NCI-H1417 (cell line): ENCODE results near the gene RASA3.

Source experiments
- DNase-seq, 3 experiments: peaks; one replicate each; lab custom pipeline; 2025; lab: John Stamatoyannopoulos, UW

RASA3 gene

GRCh38 chr13:113968463-113969310 is 163.7 kb downstream of the RASA3 start:
- DNase-seq, result no peak

GRCh38 chr13:113967729-113968462 is 164.5 kb downstream of the RASA3 start:
- DNase-seq, result no peak

DNA sequence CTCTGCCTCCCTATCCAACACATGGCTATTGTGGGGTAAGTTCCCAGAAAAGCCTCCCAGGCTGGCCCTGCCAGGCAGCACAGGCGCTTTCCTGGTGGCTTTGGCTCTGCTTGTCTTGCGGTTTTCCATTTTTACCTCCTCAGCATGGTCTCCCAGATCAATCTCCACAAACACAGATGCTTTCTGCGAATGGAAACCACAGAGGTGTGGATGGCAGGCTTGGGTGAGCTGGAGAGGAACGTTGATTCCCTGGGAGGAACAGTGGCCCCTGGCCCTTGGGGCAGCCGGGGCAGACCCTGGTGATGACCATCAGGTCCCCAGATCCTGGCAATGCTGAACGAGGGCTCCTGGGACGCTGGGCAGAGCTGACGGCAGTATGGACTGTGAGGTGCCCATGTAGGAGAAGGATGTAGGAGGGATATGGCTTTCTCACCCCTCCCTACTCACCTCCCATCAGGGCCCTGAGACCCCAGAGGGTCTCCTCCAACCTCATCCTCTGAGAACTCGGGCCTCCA is 165.2 kb downstream of the RASA3 start:
- no peak for DNase-seq

DNA sequence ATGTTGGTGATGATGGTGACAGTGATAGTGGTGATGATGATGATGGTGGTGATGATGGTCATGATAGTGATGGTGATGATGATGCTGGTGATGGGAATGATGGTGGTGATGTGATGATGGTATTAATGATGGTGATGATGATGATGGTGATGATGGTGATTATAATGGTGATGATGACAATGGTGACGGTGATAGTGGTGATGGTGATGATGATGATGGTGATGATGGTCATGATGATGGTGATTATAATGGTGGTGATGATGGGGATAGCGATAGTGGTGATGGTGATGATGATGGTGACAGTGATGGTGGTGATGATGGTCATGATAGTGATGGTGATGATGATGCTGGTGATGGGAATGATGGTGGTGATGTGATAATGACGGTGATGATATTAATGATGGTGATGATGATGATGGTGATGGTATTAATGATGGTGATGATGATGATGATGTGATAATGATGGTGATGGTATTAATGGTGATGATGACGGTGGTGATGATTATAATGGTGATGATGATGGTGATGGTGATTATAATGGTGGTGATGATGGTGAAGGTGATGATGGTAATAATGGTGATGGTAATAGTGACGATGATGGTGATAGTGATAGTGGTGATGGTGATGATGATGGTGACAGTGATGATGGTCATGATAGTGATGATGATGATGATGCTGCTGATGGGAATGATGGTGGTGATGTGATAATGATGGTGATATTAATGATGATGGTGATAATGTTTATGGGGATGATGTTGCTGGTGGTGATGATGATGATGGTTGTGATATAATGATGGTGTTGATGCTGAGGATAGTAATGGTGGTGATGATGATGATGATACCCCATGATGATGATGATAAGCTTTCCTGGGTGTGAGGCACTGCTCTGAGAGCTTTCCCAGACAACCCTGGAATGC is 166.2 kb downstream of the RASA3 start:
- no peak for DNase-seq

GRCh38 chr13:113965383-113965874 is 167.0 kb downstream of the RASA3 start:
- DNase-seq, result no peak

DNA sequence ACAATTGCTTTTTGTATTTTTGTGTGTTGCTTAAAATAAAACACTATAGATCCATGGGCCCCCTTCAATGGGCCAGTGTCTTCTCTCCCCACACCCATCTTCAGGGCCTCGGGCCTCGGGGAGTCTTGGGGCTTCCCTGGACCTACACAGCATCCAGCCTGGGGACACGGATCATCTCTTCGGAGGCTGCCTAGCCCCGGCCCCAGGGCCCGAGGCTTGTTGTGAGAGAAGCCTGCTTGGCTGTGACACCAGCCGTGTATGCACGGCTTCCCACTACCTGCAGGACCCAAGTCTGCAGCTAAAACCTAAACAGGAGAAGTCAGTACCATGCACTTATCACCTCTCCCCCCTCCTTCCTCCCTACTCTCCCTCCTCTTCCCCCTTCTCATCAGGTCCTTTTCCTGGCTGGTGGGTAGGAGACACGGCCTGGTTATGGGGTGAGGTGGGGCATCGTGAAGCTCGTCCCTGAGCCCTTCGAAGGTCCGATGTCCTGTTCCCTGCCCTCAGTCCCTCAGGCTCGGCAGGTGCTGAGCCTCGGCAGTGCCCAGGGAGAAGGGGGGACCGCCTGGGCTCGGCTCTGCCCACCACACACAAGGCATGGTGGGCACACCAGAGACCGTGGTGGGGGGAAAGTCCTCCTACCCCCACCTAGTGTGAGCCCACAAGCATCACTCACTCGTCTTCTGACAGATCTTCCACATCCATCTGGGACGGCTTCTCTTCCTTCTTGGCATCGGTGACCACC is 168.0 kb downstream of the RASA3 start:
- no peak for DNase-seq

DNA sequence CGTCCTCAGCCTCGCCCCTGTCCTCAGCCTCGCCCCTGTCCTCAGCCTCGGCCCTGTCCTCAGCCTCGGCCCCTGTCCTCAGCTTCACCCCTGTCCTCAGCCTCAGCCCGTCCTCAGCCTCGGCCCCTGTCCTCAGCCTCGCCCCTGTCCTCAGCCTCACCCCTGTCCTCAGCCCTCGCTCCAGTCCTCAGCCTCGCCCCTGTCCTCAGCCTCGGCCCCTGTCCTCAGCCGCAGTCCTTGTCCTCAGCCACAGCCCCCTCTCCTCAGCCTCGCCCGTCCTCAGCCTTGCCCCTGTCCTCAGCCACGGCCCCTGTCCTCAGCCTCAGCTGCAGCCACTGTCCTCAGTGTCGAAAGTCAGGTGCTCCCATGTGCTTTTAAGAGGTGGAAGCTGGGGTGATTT is 169.0 kb downstream of the RASA3 start:
- no peak for DNase-seq

DNA sequence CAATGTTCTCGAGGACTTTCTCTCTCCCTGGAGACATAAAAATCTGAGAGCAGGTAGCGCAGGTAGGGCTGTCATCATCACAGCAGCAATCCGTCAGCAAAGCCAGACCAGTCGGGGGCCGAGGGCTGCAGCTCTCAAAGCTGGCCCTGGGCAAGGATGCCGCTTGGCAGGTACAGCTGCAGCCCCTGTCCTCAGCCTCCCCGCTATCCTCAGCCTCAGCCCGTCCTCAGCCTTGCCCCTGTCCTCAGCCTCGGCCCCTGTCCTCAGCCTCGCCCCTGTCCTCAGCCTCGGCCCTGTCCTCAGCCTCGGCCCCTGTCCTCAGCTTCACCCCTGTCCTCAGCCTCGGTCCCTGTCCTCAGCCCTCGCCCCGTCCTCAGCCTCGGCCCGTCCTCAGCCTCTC is 169.4 kb downstream of the RASA3 start:
- no peak for DNase-seq

DNA sequence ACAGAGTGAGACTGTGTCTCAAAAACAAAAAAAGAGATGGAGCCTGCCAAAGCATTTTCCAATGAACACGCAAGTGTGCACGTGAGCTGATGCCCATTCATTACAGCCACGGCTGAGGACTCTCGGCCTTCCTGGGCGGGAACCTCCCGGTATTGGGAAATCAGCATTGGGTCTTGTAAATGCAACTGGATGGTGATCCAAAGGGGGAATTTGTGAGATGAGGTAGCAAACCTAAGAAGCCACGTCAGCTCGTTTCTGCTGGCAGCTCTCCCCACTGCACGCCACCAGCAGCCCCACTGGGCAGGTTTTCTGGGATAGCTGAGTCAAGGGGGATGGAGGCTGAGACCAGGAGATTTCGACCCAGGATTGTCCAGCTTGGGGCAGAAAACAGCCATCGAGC is 170.0 kb downstream of the RASA3 start:
- DNase-seq, result no peak

DNA sequence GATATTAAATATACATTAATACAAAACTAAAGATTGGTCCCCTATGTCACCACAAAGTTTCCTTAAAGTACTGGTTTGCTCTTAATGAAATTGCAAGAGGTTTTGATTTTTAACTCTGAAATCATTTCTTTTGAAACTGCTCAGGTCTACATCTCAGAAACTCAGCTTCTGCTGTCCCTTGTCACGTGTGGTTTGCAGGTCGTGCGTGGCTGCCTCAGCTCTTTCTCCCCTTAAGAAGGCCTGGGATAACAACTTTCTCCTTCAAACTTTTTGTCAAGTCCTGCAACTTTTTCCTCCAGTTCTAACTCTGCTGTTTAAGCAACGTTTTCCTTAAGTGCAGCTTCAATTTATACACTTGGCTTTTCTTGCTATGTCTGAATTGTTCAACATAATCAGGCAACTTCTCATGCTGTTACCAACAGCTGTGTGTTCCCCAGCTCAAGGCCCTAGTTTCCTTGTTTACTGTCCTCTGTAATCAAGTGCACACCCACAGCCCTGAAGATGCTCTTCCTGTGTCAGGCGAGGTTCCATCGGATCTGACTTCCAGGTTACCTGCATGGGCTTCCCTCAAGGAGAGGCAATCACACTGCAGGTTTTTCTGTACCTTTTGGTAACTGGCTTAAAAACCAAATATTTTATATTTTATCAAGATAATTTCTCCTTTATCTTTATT is 172.0 kb downstream of the RASA3 start:
- no peak for DNase-seq

DNA sequence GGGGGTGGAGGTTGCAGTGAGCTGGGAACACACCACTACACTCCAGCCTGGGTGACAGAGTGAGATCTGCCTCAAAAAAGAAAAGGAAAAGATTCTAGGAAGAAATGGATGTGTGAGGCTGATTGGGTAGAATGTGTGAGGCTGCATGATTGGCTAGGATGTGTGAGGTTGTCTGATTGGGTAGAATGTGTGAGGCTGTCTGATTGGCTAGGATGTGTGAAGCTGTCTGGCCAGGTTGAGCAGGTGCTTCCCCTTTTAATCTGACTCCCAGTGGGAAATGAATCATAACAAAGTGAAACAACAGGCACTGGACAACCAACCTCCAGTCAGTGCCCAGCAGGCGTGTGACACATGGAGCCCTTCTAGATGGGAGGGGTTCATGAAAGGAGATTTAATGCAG is 173.2 kb downstream of the RASA3 start:
- DNase-seq, result no peak

- no peak for DNase-seq
Observed at GRCh38 chr13:113958373-113958772, 174.1 kb downstream of the RASA3 start.

DNA sequence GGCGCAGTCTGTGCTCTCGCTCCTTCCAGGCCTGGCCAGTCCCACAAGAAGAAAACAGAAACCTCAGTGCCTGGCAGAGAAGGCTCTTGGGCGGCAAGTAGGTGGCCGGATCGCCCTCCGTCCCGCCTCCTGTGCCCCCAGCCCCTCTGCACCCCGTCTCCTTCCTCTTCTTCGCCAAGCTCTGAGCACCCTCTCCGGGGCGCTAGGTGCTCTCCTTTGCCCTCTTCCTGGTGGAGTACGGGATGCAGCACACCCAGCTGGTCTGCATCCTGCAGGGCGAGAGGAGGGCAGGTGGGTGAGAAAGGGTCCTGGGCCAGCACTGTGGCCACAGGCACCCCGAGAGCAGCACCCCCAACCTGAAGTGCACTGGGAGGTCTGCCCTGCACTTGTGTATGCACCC is 175.9 kb downstream of the RASA3 start:
- no peak for DNase-seq

DNA sequence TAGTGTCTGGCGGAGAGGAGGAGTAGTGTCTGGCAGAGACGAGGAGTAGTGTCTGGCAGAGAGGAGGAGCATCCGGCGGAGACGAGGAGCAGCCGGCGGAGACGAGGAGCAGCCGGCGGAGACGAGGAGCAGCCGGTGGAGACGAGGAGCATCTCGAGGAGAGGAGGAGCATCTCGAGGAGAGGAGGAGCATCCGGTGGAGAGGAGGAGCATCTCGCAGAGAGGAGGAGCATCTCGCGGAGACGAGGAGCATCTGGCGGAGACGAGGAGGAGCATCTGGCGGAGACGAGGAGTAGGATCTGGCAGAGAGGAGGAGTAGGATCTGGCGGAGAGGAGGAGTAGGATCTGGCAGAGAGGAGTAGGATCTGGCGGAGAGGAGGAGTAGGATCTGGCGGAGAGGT is 176.7 kb downstream of the RASA3 start:
- DNase-seq, result no peak

- no peak for DNase-seq
Observed at GRCh38 chr13:113955235-113955634, 177.2 kb downstream of the RASA3 start.

- DNase-seq, result no peak
Observed at GRCh38 chr13:113954046-113954835, 178.2 kb downstream of the RASA3 start.

- no peak for DNase-seq
Observed at GRCh38 chr13:113953561-113953960, 178.9 kb downstream of the RASA3 start.

DNA sequence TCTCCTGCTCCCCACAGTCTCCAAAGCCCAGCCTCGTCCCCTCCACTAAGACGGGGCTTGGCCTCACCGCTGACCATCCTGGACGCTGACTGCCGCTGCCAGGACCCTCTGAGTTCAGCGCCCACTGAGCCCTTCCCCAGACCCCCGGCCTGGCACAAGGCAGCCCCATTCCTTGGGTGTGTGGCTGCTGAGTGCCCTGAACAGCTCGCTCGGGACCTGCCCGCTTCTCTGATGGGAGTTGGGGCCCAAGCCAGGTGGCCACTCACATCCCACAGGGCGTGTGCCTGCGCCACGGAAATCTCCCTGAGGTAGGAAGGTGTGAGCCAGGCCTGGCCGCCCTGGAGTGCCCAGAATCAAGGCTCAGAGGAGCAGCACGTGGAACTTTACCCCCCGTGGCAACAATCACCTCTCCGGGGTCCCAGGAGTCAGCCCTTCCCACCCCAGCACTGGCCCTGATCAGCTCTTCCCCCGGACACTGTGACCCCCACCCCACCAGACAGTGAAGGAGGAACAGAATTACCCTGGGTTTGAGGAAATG is 179.4 kb downstream of the RASA3 start:
- no peak for DNase-seq

DNA sequence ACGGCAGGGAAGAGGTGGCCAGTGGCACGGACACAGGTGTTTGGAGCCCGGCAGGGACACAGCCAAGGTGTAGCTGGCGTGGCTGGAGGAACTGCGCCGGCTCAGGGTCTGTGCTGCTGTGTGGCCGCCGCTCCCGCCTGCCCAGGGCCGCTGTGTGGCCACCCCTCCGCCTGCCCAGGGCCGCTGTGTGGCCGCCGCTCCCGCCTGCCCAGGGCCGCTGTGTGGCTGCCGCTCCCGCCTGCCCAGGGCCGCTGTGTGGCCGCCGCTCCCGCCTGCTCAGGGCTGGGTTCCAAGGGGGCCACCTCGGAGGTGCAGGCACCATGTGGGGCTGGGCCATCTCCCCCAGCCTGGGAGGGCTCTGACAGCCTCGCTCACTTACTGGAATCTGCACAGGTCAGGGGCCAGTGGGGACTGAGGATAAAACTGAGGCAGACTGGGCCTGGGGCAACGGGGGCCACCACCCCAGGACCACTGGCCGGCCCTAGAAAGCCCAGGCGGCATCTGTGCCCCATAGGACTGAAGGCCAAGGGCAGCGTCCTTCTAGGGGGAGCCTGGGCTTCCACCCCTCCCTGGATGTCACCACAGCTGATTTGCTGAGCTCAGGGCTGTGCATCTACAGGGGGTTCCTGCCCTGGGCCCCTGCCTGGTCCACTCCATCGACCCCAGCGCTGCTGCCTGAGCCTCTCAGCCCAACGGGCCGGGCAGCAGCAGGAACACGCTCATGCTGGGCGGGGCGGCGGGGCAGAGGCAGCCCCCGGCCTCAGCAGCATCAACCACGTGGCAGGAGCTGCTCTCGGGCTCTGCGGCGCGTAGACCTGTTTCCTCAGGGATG is 180.1 kb downstream of the RASA3 start:
- no peak for DNase-seq
